ENCODE results near the gene EYS. TPM values are rescaled to one million over a fixed set of nuclear protein-coding genes. Genes with fewer than 3 reads are reported as not detected.

Gene EYS
- total RNA-seq, 1 donor: under 0.01 TPM

DNA sequence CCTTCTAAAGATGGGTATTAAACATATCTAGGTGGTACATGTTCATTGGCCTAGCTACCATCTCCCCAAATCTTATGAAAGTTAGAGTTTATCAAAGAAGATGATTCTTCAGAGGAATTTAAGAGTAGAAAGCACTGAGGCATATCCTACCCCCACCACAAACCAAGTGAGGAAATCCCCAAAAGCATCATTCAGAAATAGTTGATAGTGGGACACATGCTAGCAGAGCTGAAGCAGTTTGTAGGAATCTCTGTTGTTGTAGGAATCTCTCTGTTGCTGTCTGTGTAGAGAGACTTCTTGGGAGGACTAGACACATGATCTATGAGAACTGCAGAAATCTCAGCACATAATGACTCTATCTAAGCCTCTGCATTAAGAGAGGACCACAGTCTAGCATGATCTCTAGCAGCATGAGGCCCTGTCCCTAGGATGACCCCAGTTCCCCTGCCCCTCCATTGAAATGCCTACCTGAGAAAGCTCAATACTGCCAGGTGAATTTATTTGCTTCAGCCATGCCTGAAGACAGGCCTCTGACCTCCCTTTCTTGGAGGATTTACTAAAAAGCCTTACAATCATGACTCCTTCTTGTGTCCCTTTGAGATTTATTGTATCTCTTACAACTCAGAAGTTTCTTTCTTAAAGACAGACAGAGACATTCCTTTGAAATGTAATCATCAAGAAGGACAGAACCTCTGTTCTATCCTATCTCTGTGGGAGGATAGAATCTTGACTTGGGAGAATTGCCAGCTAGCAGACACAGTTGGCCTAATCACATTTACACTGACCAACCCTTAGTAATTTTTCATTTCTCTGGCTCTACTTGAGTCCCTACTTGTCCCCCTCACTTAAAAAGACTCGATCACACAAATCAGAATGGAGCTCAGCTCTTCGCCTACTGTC, 1489.1 kb downstream of the EYS start:
- DNase-seq (ENCODE audit: low read depth in 2 of 3, low spot score in 2 of 3): no peak

DNA sequence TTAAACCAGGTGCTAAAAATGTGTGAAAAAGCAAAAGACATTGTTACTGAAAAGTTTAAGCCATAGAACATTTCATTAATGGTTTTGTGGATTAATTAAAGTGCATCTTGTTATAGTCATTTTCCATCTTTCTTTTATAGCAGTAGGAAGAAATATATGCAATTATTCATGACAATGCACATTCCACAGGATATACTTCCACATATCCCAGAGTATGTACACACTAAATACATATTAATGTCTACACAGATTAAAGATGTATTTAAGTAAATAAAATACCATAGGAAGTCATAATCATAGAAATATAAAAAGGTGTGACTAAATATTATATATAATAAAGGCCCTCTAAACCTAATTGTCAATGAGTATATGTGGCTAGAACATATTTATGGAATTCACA, 1492.7 kb downstream of the EYS start:
- DNase-seq (ENCODE audit: low read depth in 2 of 3, low spot score in 2 of 3): no peak

DNA sequence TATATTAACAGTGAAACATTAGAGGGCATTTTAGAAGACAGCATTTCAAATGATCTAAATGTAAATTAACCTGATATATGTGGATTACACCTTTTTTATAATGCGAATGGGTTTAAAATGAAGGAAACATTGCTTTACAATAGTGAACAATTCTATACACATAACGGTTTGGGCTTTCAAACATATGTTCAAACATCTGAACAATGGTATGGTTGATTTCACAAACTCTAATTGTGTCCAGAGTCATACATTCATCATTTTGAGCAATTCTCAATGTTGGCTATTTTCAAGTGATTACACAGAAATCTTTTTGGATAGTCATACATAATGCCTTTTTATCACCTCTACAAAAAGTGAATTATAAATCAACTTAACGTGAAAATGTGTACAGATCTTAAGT, 1493.3 kb downstream of the EYS start:
- DNase-seq (ENCODE audit: low read depth in 2 of 3, low spot score in 2 of 3): no peak

DNA sequence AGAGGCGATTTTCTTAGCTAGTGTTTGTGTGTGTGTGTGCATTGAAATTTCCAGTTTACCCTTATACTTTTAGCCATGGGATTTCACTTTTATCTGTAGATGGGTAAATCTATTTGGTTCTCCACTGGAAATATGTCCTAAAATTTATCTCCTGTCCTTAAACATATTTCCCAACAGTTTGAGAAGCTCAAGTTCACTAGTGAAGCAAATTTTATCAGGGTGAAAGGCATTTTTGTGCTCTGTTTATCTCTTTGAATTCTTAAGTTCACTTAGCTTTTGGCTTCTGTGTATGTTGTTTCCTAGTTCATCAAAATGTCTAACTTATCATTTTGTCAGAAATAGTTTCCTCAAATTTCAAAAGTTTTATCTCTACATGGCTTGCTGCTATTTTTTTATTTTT, 1509.8 kb downstream of the EYS start:
- no peak for DNase-seq (ENCODE audit: low read depth in 2 of 3, low spot score in 2 of 3)

DNA sequence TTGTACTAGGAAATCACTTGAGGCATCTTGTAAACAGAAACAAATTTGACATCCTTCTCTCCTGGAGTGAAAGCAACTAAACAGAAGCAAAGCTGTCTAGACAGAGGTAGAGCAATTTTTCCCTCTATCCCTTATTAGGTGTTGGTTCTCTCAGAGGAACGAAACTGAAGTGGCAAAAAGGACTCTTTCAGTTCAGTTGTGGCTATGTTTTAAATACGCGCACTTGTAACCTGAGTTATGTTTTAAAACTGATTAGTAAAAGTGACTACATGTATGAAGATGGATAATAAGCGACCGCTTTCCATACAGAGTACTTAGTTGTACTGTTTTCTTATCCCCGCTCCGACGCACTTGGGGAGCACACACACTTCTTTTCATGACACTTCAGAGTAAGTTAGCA, 1520.4 kb downstream of the EYS start:
- DNase-seq (ENCODE audit: low read depth in 2 of 3, low spot score in 2 of 3): no peak

DNA sequence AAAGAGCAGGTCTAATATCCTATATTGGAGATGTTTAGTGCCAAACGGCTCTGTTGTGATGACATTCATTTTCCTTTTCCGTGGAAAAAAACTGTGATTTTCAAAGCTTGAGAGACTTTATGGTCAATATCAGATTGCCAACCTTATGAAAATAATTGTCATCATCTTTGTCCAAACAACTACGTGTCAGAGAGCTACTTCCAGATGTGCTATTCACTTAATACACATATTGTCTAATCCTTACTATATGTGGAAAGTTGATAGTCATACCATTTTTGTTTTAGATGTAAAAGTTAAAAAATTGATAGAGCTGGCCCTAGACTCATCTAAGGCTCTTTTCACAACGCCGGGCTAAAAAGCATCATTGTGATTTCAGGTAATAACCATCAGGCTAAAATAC, 1521.4 kb downstream of the EYS start:
- DNase-seq (ENCODE audit: low read depth in 2 of 3, low spot score in 2 of 3): no peak

DNA sequence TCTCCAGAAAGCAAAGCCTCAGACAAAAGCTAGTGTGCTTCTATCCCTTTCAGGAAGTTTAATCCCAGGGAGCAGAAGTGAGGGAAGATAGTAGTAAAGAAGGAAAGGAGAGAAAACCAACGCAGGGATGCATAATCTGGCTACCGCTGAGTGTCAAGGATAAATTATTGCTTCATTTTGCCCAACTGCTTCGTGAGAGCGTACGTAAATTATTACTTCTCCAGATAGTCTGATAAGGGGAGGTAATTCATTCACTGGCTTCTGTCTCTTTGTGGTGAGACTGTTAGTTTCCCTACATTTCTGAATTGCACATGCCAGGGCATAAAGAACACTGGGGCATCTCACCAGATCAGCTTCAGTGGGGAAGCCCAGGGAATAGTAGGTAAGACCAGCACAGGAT, 1531.7 kb downstream of the EYS start:
- no peak for DNase-seq (ENCODE audit: low read depth in 2 of 3, low spot score in 2 of 3)

DNA sequence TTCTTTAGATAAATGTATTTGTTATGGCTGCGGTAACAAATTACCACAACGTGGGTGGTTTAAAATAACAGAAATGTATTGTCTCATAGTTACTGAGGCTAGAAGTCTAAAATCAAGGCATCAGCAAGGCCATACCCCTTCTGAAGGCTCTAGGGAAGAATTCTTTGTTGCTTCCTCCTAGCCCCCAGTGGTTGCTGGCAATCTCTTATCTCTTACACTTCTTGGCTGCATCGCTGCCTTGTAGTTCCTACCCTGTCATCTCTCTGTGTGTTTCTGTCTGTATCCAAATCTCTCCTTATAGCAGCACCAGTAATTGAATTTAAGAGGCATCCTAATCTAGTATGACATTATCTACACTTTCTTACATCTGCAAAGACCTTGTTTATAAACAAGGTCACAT, 1536.7 kb downstream of the EYS start:
- DNase-seq (ENCODE audit: low read depth in 2 of 3, low spot score in 2 of 3): peak in 2 of 3 donors; percentile 15 to 48

DNA sequence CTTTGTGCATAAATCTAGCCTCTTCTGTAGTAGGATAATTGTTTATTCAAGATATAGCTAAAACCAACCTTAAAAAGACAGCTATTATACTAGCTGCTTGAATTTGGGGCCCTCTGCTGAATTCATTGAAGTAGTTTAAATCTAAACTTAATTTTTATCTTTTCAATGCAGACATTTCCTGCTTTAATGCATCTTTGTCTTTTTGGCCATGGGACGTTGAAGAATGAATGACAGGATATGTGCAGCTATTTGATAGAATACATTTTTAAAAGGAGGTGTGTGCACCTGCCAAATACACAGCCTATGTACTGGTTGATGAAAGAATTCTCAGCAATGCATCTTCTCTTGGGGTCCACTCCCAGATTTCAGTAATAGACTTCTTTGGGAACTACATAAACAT, 1546.5 kb downstream of the EYS start:
- peak in 2 of 3 donors; percentile 38 to 68 for DNase-seq (ENCODE audit: low read depth in 2 of 3, low spot score in 2 of 3)

DNA sequence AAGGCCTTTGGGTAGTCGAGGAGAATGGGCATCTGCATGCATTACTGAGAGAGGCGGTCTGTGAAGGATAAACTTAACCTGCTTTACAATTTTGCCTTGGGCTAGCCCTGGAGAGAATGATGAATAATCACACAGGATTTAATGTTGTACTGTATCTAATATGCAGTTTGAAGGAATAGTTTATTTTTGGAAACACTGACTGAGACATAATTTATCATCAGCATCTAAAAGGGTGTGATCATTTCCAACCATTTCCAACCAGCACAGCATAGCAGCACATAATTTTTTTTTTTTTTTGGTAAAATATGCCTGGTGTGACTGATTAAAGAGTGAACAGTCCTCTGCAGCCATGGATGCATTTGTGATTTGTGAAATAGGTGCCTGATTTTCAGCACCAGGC, 1552.0 kb downstream of the EYS start:
- no peak for DNase-seq (ENCODE audit: low read depth in 2 of 3, low spot score in 2 of 3)

DNA sequence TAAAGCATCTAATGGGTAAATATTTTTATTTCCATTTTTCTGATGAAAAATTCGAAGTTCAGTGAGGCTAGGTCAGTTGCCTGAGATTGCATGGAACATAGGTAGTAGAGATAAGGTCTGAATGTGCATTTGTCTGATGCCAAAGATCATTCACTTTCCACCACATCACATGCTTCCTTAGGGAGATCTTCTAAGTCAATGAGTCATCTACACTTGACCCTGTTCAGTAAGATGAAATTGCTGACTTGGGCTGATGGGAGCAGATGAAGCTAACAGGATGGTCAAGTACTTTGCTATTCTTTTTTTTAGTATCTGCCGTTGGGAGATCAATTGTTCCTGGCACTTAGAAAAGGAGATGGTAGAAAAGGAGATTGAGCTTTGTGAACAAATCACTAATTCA, 1560.2 kb downstream of the EYS start:
- DNase-seq (ENCODE audit: low read depth in 2 of 3, low spot score in 2 of 3): no peak

DNA sequence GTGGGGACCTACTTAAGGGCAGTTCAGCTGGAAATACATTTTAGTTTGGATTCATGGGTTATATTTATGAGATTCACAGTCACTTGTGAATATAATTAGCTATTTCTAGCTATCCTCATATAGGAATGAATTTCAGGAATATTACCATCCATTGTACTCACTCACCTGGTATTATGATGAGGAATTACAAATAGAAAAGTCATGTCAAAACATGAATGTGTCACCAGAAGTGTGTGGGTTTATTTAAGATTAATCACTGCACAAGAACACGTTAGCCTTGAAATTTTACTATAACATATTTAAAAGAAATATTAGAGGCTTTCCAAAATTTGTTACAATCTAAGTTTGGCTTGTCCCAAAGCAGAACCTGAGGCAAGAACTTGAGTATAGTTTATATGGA, 1560.9 kb downstream of the EYS start:
- DNase-seq (ENCODE audit: low read depth in 2 of 3, low spot score in 2 of 3): no peak

DNA sequence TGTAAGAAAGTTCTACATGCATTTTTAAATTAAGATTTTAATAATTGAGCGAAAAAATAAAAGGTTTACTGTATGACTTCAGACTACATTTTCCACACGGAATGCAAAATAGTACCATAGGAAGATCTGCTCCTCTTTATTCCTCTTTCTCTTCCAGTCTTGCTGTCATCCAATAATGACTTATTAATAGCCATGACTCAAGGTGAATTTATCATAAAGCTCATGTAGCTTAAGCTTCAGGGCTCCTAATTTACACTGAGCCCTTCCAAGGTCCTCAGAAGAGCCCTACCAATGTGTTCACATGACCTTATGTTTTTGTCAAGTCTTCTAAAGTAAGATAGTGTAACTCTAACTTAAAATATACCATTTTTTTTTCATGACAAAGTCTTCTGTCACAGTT, 1561.4 kb downstream of the EYS start:
- DNase-seq (ENCODE audit: low read depth in 2 of 3, low spot score in 2 of 3): no peak

DNA sequence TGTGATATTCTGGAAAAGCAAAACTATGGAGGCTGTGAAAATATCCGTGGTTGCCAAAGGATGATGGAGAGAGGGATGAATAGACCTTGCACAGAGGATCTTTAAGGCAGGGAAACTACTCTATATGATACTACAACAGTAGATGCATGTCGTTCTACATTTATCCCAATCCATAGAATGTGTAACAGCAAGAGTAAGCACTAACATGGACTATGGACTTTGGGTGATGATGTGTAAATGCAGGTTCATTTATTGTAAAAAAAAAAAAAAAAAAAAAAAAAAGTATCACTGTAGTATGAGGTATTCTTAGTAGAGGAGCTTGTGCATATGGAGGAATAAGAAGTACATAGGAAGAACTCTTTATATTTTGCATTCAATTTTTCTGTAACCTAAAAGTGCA, 1563.9 kb downstream of the EYS start:
- no peak for DNase-seq (ENCODE audit: low read depth in 2 of 3, low spot score in 2 of 3)

DNA sequence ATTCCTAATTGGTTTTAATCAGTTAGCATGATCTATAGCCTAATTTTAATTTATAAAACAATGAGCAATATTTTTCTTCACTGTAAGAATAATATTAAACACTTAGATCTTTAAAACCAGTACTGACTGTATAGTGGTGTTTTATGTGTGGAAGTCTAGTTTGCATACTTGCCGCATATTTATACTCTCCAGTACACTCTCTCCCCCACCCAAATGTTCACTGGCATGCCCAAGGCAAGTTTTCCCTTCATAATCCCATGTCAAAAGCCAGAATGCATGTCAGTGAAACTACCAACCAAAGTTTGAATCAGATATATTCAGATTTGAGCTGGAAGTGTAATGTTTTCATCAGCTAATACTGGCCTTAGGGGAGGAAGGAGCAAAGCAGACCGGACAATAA, 1565.3 kb downstream of the EYS start:
- no peak for DNase-seq (ENCODE audit: low read depth in 2 of 3, low spot score in 2 of 3)

DNA sequence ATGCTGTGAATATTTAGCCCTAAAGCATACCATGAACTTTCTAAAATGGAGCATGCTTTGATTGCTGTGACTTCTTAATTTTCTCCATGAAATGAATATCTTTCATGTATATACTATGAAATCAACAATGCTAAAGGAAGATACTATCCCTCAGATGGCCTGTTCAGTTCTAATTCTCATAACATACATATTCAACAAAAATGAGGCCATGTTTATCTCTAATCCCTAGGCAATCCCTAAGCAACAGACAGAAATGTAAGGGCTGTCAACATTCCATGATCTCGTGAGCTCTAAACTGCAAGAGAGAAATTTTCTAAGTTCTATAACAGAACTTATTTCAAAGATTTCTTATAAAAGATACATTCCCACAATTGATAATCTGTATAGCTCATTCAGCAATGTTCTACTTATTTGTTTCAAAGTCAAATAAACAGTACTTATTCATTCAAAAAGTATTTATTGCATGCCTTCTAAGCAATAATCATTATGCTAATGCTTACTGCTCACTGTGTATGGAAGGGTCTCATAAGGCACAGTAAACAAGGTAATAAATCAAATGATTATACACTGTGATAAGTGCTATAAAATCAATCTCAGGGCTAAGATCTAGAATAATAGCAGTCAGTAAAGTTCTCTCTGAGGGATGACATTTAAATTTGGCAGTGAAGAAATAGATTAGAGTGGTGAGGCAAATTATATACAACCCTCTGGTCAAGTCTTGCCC, 1578.6 kb downstream of the EYS start:
- no peak for DNase-seq (ENCODE audit: low read depth in 2 of 3, low spot score in 2 of 3)

DNA sequence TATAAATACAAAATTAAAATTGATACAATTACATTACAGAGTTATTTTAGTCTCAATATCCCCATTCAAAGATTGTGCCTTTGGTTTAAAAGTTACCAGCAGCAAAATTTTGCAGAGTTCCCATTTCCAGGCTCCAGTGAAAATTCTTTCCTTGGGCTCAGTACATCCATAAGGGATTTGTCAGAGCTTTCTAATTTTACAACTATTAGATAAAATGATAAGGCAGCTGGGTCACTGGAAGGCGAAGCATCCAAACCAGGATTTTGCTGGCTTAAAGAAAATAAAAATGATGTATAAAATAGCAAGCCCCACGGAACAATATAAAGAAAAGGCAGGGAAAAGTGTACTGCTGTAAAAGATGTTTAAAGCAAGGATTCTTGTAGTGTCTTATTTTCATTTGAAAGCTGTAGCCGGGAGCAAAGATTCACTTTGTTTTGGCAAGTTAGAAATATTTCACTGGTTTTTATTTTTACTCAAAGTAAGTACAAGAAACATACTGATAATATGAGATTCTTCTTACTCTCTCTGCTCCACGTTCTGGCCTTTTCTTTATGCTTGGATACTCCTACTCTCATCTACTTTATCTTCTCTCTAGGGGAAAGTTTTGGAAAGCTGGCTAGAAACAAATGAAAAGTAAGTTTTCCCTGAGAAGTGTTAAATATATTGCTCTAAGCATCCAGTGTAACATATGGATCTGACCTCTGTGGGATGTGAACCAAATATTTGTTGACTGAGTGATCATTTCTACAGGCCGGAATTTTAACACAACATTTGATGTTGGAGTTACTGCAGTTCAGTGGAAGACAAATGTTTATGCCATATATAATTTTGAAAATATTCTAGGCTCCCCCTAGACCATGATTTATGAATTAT, 1583.0 kb downstream of the EYS start:
- DNase-seq (ENCODE audit: low read depth in 2 of 3, low spot score in 2 of 3): no peak

DNA sequence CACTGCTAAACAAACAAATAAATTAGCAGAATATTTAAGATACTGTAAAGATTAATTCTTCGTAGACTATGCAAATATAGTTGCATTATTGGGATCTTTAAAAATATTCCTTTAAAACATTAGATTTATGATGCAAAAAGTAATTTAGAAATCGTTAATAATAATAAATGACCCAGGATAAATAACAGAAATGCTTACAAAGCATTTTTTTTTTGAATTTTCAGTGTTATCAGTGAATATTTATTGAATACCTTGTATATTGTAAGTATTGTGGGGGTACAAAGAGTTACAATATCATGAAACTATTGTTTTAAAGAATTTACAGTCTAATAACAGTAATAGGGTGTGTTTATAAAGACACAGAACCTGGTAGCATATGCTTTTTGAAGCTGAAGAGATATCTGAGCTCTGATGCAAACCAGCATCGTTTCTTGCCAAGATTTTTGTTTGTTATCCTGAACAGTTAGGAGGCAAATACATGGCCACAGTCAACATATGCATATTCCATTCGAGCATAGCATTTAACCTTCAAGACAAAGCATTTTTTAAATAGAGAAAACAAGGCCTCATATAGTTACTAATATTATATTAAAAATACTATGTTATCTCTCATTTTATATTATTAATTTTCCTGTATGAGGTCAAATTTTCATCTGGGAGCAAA, 1584.2 kb downstream of the EYS start:
- no peak for DNase-seq (ENCODE audit: low read depth in 2 of 3, low spot score in 2 of 3)

DNA sequence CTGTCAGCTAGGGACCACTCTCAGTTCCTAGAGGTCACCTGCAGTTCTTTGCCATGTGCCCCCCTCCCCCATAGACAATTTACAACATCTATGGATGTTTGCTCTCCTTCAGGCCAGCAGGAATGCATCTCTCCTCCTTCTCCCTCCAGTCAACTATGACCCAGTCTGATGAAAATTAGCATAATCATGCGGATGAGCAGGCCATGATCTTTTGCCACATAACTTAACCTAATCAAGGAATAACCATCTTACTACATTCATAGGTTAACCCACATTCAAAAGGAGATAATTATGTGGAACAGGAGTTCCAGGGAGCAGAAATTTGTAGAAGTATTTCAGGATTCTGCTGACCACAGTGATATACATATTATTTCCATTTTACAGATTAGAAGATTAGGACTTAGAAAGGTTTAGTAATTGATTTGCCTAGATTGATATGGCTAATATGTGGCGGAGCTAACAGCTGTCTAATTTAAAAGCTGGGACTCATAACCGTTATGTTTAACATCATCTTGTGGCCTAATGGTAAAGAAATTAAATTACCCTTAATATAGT, 1585.9 kb downstream of the EYS start:
- DNase-seq (ENCODE audit: low read depth in 2 of 3, low spot score in 2 of 3): no peak

DNA sequence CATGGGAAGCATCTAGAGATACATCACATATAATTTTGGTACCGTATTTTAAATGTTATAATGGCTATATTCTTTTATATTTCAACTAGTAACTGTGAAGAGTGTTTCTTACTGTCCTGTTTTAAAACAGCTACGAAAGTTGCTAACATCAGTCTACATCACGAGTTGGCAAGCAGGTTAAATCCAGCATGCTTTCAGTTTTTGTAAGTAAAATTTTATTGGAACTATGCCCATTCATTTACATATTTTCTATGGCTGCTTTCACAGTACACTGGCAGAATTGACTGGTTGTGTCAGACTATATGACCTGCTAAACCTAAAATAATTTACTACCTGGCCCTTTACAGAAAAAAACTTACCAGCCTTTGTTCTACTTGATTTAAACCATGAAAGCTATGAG, 1593.3 kb downstream of the EYS start:
- no peak for DNase-seq (ENCODE audit: low read depth in 2 of 3, low spot score in 2 of 3)

Measured in hematopoietic multipotent progenitor cell (in vitro differentiated cells).